HG03354 (cell line): ENCODE measurements around the gene MRPS23.

Source experiments
- ATAC-seq: cut with Tn5 transposase; IDR thresholded peaks from one replicate; pipeline ENCODE4 v1.9.1; 2021; ENCODE audit warnings: mild to moderate bottlenecking; ENCODE audit not compliant: unreplicated experiment, poor library complexity, severe bottlenecking

MRPS23 gene

GRCh38 chr17:57810721-57811637, 38.9 kb downstream of the MRPS23 start:
- ATAC-seq = no peak

- ATAC-seq = no peak
These were observed 40.0 kb downstream of the MRPS23 start for GRCh38 chr17:57809879-57810278.

- no peak for ATAC-seq
These were observed 41.0 kb downstream of the MRPS23 start for GRCh38 chr17:57808882-57809281.

- no peak for ATAC-seq
These were observed 43.5 kb downstream of the MRPS23 start for GRCh38 chr17:57806167-57806830.

GRCh38 chr17:57803021-57803420, 46.8 kb downstream of the MRPS23 start:
- no peak for ATAC-seq

- no peak for ATAC-seq
These were observed 48.7 kb downstream of the MRPS23 start for GRCh38 chr17:57801044-57801711.

GRCh38 chr17:57794841-57795240, 55.0 kb downstream of the MRPS23 start:
- ATAC-seq = no peak

- no peak for ATAC-seq
These were observed 61.1 kb downstream of the MRPS23 start for GRCh38 chr17:57788725-57789124.

- no peak for ATAC-seq
These were observed 64.8 kb downstream of the MRPS23 start for GRCh38 chr17:57785022-57785421.
